Ishikawa (cell line): ENCODE results near the gene EEFSEC.

Experiments
- CEBPB ChIP-seq: IDR thresholded peaks from 2 replicates; pipeline ENCODE4 v1.6.1; 2012
- ZBTB7A ChIP-seq: IDR thresholded peaks from 2 replicates; pipeline ENCODE4 v1.6.1; 2012; ENCODE audit warnings: low read depth
- TF ChIP-seq, protein P1 (sequence below): IDR thresholded peaks from 2 replicates; pipeline ENCODE4 v1.6.1; 2012; ENCODE audit warnings: low read depth, mild to moderate bottlenecking
- TF ChIP-seq, protein P2 (sequence below): IDR thresholded peaks from 2 replicates; pipeline ENCODE4 v1.6.1; 2012

DNA sequence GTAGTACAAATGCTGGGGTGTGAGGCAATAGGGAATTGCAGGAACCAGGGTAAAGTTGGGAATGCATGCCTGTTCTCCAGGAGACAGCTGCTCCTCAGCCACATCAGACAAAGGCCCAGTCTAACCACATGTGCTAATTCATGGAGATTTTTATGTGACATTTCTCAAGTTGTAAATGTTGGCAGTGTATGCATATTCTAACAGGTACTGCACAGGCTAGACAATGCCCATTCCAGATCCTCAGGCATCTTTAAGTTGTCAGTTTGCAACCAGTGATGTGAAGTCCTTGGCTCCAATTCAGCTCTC lies 84.9 kb downstream of the EEFSEC start:
- TF ChIP-seq, protein P1, sequence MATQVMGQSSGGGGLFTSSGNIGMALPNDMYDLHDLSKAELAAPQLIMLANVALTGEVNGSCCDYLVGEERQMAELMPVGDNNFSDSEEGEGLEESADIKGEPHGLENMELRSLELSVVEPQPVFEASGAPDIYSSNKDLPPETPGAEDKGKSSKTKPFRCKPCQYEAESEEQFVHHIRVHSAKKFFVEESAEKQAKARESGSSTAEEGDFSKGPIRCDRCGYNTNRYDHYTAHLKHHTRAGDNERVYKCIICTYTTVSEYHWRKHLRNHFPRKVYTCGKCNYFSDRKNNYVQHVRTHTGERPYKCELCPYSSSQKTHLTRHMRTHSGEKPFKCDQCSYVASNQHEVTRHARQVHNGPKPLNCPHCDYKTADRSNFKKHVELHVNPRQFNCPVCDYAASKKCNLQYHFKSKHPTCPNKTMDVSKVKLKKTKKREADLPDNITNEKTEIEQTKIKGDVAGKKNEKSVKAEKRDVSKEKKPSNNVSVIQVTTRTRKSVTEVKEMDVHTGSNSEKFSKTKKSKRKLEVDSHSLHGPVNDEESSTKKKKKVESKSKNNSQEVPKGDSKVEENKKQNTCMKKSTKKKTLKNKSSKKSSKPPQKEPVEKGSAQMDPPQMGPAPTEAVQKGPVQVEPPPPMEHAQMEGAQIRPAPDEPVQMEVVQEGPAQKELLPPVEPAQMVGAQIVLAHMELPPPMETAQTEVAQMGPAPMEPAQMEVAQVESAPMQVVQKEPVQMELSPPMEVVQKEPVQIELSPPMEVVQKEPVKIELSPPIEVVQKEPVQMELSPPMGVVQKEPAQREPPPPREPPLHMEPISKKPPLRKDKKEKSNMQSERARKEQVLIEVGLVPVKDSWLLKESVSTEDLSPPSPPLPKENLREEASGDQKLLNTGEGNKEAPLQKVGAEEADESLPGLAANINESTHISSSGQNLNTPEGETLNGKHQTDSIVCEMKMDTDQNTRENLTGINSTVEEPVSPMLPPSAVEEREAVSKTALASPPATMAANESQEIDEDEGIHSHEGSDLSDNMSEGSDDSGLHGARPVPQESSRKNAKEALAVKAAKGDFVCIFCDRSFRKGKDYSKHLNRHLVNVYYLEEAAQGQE = no peak
- TF ChIP-seq, protein P2, sequence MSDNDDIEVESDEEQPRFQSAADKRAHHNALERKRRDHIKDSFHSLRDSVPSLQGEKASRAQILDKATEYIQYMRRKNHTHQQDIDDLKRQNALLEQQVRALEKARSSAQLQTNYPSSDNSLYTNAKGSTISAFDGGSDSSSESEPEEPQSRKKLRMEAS = no peak
- TF ChIP-seq ZBTB7A (no peak), CEBPB (no peak)
